Nephron progenitor cell (in vitro differentiated cells): ENCODE measurements around the gene ZC2HC1C.

Experiments used
- DNase-seq: peaks from one replicate; pipeline ENCODE4 v3.0.0; 2021
- H3K27ac Mint-ChIP-seq: 2 replicates; pipeline ENCODE4 v1.8.0; 2021; ENCODE audit warnings: mild to moderate bottlenecking, moderate library complexity, mixed read lengths
- H3K27me3 Mint-ChIP-seq: 2 replicates; pipeline ENCODE4 v1.8.0; 2021; ENCODE audit warnings: mild to moderate bottlenecking, low read depth, mixed read lengths; ENCODE audit not compliant: poor library complexity
- H3K36me3 Mint-ChIP-seq: 2 replicates; pipeline ENCODE4 v1.8.0; 2021; ENCODE audit warnings: low read depth, mixed read lengths
- H3K4me1 Mint-ChIP-seq: 2 replicates; pipeline ENCODE4 v1.8.0; 2021; ENCODE audit warnings: mixed read lengths
- H3K4me3 Mint-ChIP-seq: 2 replicates; pipeline ENCODE4 v1.8.0; 2021; ENCODE audit warnings: mild to moderate bottlenecking, moderate library complexity, mixed read lengths
- H3K9me3 Mint-ChIP-seq: 2 replicates; pipeline ENCODE4 v1.8.0; 2021; ENCODE audit warnings: mild to moderate bottlenecking, moderate library complexity, mixed read lengths
- TF ChIP-seq, protein P1 (sequence below): fragments of 200-600 bp; sonication (generic); IDR thresholded peaks from 2 replicates; pipeline ENCODE4 v1.5.0; 2021; ENCODE audit warnings: antibody characterized with exemption

The ZC2HC1C gene

DNA sequence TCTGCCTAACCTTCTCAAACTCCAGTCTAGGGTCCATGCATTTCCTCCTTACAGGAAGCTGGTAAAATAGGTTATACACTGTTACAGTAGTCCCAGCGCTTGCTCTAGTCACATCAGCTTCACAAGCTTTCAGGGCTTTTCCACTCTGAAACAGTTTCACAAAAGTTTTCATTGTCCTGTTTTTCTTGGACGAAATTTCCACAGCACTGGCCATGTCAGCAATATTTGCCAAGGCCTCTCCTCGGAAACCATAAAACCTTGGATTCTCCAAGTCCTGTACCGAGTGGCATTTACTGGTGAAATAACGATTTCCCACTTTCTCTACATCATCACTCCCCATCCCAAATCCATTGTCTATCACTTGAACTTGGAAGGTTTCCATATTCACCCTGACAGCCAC lies 20.3 kb upstream of the ZC2HC1C start:
- H3K4me1 Mint-ChIP-seq, result peaks cover 6% of the 10 kb centered on the region
- H3K27me3 Mint-ChIP-seq, result peaks cover 6% of the 10 kb centered on the region
- H3K36me3 Mint-ChIP-seq, result peaks cover 65% of the 10 kb centered on the region
- no peak overlapping the region for H3K4me3 Mint-ChIP-seq
- no peak for DNase-seq
- H3K9me3 Mint-ChIP-seq, result peaks cover 45% of the 10 kb centered on the region
- TF ChIP-seq, protein P1, sequence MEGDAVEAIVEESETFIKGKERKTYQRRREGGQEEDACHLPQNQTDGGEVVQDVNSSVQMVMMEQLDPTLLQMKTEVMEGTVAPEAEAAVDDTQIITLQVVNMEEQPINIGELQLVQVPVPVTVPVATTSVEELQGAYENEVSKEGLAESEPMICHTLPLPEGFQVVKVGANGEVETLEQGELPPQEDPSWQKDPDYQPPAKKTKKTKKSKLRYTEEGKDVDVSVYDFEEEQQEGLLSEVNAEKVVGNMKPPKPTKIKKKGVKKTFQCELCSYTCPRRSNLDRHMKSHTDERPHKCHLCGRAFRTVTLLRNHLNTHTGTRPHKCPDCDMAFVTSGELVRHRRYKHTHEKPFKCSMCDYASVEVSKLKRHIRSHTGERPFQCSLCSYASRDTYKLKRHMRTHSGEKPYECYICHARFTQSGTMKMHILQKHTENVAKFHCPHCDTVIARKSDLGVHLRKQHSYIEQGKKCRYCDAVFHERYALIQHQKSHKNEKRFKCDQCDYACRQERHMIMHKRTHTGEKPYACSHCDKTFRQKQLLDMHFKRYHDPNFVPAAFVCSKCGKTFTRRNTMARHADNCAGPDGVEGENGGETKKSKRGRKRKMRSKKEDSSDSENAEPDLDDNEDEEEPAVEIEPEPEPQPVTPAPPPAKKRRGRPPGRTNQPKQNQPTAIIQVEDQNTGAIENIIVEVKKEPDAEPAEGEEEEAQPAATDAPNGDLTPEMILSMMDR, result no peak
- no peak overlapping the region for H3K27ac Mint-ChIP-seq

DNA sequence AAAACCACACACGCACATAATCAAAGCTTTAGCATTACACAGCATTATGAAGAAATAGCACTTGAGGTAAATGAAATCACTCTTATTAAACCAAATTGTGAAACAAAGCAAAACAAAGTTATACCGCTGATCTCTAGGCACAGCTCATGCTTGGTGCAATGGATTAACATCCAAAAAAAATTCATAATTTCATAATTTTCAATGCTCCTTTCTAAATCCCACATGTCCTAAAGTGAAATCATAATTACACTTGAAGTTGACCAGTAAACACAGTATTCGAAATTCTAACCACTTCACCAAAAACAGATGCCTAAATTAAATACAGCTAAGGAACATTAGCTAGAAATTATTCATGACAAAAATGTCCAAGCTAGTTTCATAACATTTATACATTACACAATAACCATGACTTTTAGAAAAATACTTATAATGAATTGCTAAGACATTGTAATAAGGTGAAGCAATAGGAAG lies 19.7 kb upstream of the ZC2HC1C start:
- H3K4me3 Mint-ChIP-seq, result peak overlapping the region; percentile 75
- no peak for DNase-seq
- peaks cover 6% of the 10 kb centered on the region for H3K27me3 Mint-ChIP-seq
- H3K9me3 Mint-ChIP-seq, result peaks cover 45% of the 10 kb centered on the region
- peaks cover 6% of the 10 kb centered on the region for H3K4me1 Mint-ChIP-seq
- peaks cover 64% of the 10 kb centered on the region for H3K36me3 Mint-ChIP-seq
- no peak overlapping the region for H3K27ac Mint-ChIP-seq
- TF ChIP-seq, protein P1, result no peak

DNA sequence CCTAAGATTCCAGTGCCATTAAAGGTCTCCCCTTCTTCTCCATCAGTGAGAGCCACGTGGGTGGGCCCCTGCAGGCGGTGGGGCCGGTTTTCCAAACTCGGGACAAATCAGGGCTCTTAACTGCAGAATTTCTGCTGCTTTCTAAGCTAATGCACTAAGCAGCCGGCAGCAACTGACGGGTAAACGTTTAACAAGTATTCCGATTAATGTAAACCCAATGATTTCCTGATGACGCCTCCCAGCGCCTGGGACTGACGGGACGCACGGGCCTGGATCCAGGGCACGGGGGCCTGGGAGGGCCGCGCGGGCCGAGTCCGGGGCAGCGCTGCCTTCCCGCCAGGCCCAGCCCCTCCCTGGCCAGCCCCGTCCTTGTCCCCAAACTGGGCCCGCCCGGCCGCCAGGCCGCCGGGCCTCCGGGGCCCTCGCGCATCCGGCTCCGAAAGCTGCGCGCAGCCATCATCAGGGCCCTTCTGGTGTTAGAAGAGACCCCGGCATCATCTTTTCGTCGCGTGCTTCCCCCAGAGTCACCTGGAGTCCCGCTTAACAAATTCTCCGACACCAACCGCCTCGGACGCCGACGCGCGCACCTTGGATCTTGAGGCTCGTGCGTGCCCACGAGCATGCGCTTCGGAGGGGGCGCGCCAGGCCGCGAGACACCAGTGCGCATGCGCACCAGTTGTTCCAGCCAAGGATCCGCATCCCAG lies 18.4 kb upstream of the ZC2HC1C start, which contains the start of gene MLH3:
MLH3 (minus strand) TSS at position 616 of the 704 bp plus-strand sequence. CDS start 1,812 bp downstream, outside the sequence.
- Mint-ChIP-seq H3K27ac (peak within 1 kb of the TSS; percentile 85), H3K4me3 (peak within 1 kb of the TSS; percentile 87)
- peak; percentile 86 for DNase-seq

DNA sequence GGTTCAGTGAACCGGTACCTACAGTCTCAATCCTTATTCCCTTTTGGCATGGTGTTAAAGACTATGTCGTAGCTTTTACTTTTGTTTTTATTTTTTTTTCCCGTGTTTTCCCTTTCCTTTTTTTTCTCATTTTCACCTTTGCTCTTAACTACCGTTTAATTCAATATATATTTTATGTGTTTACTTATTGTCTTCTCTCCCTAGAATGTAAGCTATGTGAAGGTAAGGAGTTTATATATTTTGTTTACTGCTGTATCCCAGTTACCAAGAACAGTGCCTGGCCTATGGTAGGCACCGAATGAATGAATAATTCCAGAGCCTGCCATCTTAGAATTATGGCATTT lies 17.9 kb upstream of the ZC2HC1C start:
- H3K4me1 Mint-ChIP-seq, result peaks cover 6% of the 10 kb centered on the region
- DNase-seq, result no peak
- H3K4me3 Mint-ChIP-seq, result peak overlapping the region; percentile 87
- peaks cover 62% of the 10 kb centered on the region for H3K36me3 Mint-ChIP-seq
- TF ChIP-seq, protein P1, result no peak
- H3K27ac Mint-ChIP-seq, result peak overlapping the region; percentile 85
- H3K9me3 Mint-ChIP-seq, result peaks cover 42% of the 10 kb centered on the region
- H3K27me3 Mint-ChIP-seq, result peaks cover 6% of the 10 kb centered on the region

More for the DNA sequence above, 18.4 kb upstream of the ZC2HC1C start, which contains the start of gene MLH3:
- peaks cover 45% of the 10 kb centered on the region for H3K9me3 Mint-ChIP-seq
- peaks cover 62% of the 10 kb centered on the region for H3K36me3 Mint-ChIP-seq
- H3K27me3 Mint-ChIP-seq, result peaks cover 6% of the 10 kb centered on the region
- H3K4me1 Mint-ChIP-seq, result peaks cover 6% of the 10 kb centered on the region
- TF ChIP-seq, protein P1, result no peak

DNA sequence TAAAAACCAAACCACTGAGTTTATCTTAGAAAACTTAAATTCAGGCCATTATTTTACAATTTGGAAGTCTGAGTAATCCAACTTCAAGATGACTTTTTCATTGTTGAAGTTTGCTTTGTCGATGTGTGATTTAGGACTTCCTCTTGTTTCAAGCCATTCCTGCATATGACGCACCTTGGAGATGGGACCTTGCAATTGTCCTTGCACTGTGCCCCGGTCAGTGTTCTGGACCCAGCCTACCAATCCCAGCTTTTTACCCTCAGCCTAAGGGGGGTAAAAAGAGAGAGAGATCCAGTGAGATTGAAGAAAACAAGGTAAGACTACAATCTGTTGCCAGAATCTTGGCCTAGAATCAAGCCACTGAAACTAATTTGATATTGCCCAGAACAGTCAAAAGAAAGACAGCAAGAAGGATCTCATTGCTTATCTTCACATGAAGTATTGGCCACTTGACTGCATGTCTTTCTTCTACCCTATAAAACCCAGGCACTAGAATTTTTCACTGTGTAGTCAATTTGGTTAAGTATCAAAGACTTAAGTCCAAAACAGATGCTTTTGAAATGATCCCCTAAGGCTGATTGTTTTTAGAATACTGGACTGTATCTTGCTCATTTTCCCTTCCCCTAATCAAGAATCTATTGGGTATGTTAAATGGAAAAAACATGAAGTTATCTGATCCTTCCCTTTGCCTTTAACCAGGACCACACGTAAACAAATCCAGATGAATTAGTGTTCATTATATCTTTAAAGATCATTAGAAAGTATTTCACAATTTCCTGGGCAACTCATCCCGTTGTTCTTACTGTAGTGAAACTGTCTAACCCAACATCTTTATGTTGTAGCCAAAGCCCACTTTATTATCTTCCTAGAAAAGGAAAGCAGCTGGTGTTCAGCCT lies 15.8 kb upstream of the ZC2HC1C start:
- TF ChIP-seq, protein P1, result no peak
- peaks cover 56% of the 10 kb centered on the region for H3K36me3 Mint-ChIP-seq
- H3K27me3 Mint-ChIP-seq, result peaks cover 6% of the 10 kb centered on the region
- no peak overlapping the region for H3K4me3 Mint-ChIP-seq
- H3K4me1 Mint-ChIP-seq, result peaks cover 6% of the 10 kb centered on the region
- DNase-seq, result no peak
- no peak overlapping the region for H3K27ac Mint-ChIP-seq
- H3K9me3 Mint-ChIP-seq, result peaks cover 26% of the 10 kb centered on the region
